Panc1 (cell line): ENCODE data around the gene E2F3. TPM values are rescaled to one million over a fixed set of nuclear protein-coding genes. Genes with fewer than 3 reads are reported as not detected.

Experiments used
- ATAC-seq: fragments of 200-7000 bp; cut with Tn5 transposase; 2 replicates; pipeline ENCODE4 v1.9.1; 2020; ENCODE audit warnings: mild to moderate bottlenecking, moderate library complexity
- BruUV-seq: library from RNA; stranded (reverse); fragments of 400-500 nt; replicated peaks from 2 replicates; lab custom pipeline; 2021; lab: Mats Ljungman, UMichigan
- CTCF ChIA-PET: fragments of 300-600 bp; sonication (Branson Sonifier 250); formaldehyde crosslinking; loops from one replicate; lab custom pipeline; 2022; ENCODE audit warnings: antibody characterized with exemption; lab: Charles Lee
- POLR2A ChIA-PET: fragments of 300-600 bp; sonication (Branson Sonifier 250); formaldehyde crosslinking; loops from one replicate; lab custom pipeline; 2022; ENCODE audit warnings: antibody characterized with exemption; lab: Charles Lee
- DNase-seq: peaks from one replicate; pipeline ENCODE4 v3.0.0-alpha.2; 2010; ENCODE audit warnings: low read depth, low spot score
- H3K27ac ChIP-seq: 2 replicates; pipeline ENCODE4 v1.5.1; 2011; ENCODE audit warnings: mild to moderate bottlenecking, low read length, inconsistent platforms
- H3K27me3 ChIP-seq: fragments of 200-500 bp; sonication (Bioruptor generic); 2 replicates; pipeline ENCODE4 v1.6.0; 2014; ENCODE audit warnings: low read length, inconsistent platforms; ENCODE audit not compliant: control insufficient read depth, insufficient read depth
- H3K36me3 ChIP-seq: fragments of 200-500 bp; sonication (Bioruptor generic); 2 replicates; pipeline ENCODE4 v1.5.1; 2014; ENCODE audit warnings: inconsistent platforms, mild to moderate bottlenecking, low read length, moderate library complexity; ENCODE audit not compliant: control insufficient read depth, insufficient read depth
- H3K4me1 ChIP-seq: 2 replicates; pipeline ENCODE4 v1.5.1; 2011; ENCODE audit warnings: inconsistent platforms, mild to moderate bottlenecking, low read length, moderate library complexity; ENCODE audit not compliant: control insufficient read depth, insufficient read depth
- H3K4me3 ChIP-seq, 2 experiments: 2 replicates each; pipeline ENCODE4 v1.5.1; 2011 to 2012; ENCODE audit warnings: low read depth in 2 of 2, low read length in 2 of 2, mild to moderate bottlenecking in 2 of 2, inconsistent platforms in 1 of 2, moderate library complexity in 1 of 2
- H3K9me3 ChIP-seq: fragments of 200-500 bp; sonication (Bioruptor generic); 2 replicates; pipeline ENCODE4 v1.5.1; 2014; ENCODE audit warnings: low read depth, mild to moderate bottlenecking, inconsistent platforms, low read length, moderate library complexity; ENCODE audit not compliant: control insufficient read depth, insufficient read depth
- CTCF ChIP-seq: fragments of 450-650 bp; IDR thresholded peaks from 2 replicates; pipeline ENCODE4 v1.5.1; 2017; ENCODE audit warnings: mild to moderate bottlenecking
- POLR2AphosphoS5 ChIP-seq: IDR thresholded peaks from 2 replicates; pipeline ENCODE4 v1.6.1; 2012; ENCODE audit warnings: mild to moderate bottlenecking, low read depth, low read length, moderate library complexity
- REST ChIP-seq, 2 experiments: IDR thresholded peaks; 2 replicates each; pipeline ENCODE4 v1.6.1; 2011 to 2012; ENCODE audit warnings: low read depth in 2 of 2, control low read depth in 1 of 2, low read length in 1 of 2, mild to moderate bottlenecking in 1 of 2, moderate library complexity in 1 of 2; ENCODE audit not compliant: insufficient read depth in 1 of 2
- SIN3A ChIP-seq: IDR thresholded peaks from 2 replicates; pipeline ENCODE4 v1.6.1; 2012; ENCODE audit warnings: low read depth, mild to moderate bottlenecking, low read length, moderate library complexity, borderline replicate concordance; ENCODE audit not compliant: insufficient read depth
- TCF7L2 ChIP-seq: IDR thresholded peaks from 2 replicates; pipeline ENCODE4 v1.6.1; 2011; ENCODE audit warnings: mild to moderate bottlenecking, low read depth, low read length, inconsistent platforms
- in situ Hi-C: cut with HindIII; loops from 2 replicates; pipeline ENCODE4 v1.10.0; 2016; ENCODE audit warnings: low sequenced_read_pairs, low pct_unique_long_range_greater_than_20kb
- intact Hi-C: fragments of 100-400 bp; cut with micrococcal nuclease; formaldehyde crosslinking; loops from one replicate; pipeline ENCODE4 v1.10.0; 2022; ENCODE audit not compliant: unreplicated experiment
- total RNA-seq: library from RNA; stranded (reverse); gene quantifications from one replicate; pipeline ENCODE4 v1.2.1, GENCODE V29; 2021; ENCODE audit not compliant: unreplicated experiment

The E2F3 gene
- total RNA-seq, 1 experiment from 2014 or later = 31.0 TPM

GRCh38 chr6:20479060-20479459 lies 77.4 kb downstream of the E2F3 start:
- CTCF ChIA-PET = no interaction called here
- Histone ChIP-seq H3K9me3 (no peaks in the 10 kb centered on the region), H3K27me3 (no peaks in the 10 kb centered on the region), H3K36me3 (peaks cover 5% of the 10 kb centered on the region; the same call in 1 of the 2 replicates), H3K4me1 (no peaks in the 10 kb centered on the region), H3K27ac (no peak overlapping the region), H3K4me3 (no peak overlapping the region)
- TF ChIP-seq SIN3A (no peak), REST (IDR thresholded peaks at IDR 0.05; ENCODE audit: insufficient read depth in 1 of 2, low read depth in 2 of 2, low read length in 1 of 2) (no peak), TCF7L2 (no peak), POLR2AphosphoS5 (no peak), CTCF (no peak)
- ATAC-seq (no peak), DNase-seq (no peak)
- intact Hi-C loops = no loop called here
- in situ Hi-C loops = no loop called here
- POLR2A ChIA-PET = no interaction called here
- BruUV-seq = no TSS peak

GRCh38 chr6:20479526-20479925 lies 77.8 kb downstream of the E2F3 start:
- H3K36me3 ChIP-seq = peaks cover 5% of the 10 kb centered on the region; the same call in 1 of the 2 replicates
- in situ Hi-C loops = no loop called here
- BruUV-seq = no TSS peak
- no peak overlapping the region for H3K4me3 ChIP-seq
- H3K27ac ChIP-seq = no peak overlapping the region
- H3K4me1 ChIP-seq = no peaks in the 10 kb centered on the region
- H3K27me3 ChIP-seq = no peaks in the 10 kb centered on the region
- no peaks in the 10 kb centered on the region for H3K9me3 ChIP-seq
- ChIA-PET POLR2A (no interaction called here), CTCF (no interaction called here)
- ATAC-seq (no peak; the same call in 1 of the 2 replicates), DNase-seq (no peak)
- intact Hi-C loops = no loop called here
- TF ChIP-seq POLR2AphosphoS5 (no peak), TCF7L2 (no peak), REST (IDR thresholded peaks at IDR 0.05; ENCODE audit: insufficient read depth in 1 of 2, low read depth in 2 of 2, low read length in 1 of 2) (no peak)
